ENCODE results near the gene ZBTB16.

Gene ZBTB16

GRCh38 chr11:114082767-114083181 lies 23.3 kb downstream of the ZBTB16 start:
- H3K27me3 ChIP-seq (ENCODE audit: insufficient read depth, poor library complexity, severe bottlenecking), result no peaks in the 10 kb centered on the region
- H3K9me3 ChIP-seq (ENCODE audit: severe bottlenecking), result no peaks in the 10 kb centered on the region
- DNase-seq (ENCODE audit: low spot score) (no peak), ATAC-seq (ENCODE audit: low read depth) (no peak)
- no peak for TF ChIP-seq CTCF (IDR thresholded peaks at IDR 0.05; ENCODE audit: poor library complexity, severe bottlenecking)
- H3K4me1 ChIP-seq (ENCODE audit: insufficient read depth, poor library complexity, severe bottlenecking), result peaks cover 28% of the 10 kb centered on the region
- H3K27ac ChIP-seq (ENCODE audit: poor library complexity, severe bottlenecking), result no peak overlapping the region
- no peak overlapping the region for H3K4me3 ChIP-seq (ENCODE audit: severe bottlenecking)
- peaks cover under 1% of the 10 kb centered on the region for H3K36me3 ChIP-seq (ENCODE audit: low read depth)

- ATAC-seq (ENCODE audit: low read depth) (no peak), DNase-seq (ENCODE audit: low spot score) (no peak)
- Histone ChIP-seq H3K27me3 (ENCODE audit: insufficient read depth, poor library complexity, severe bottlenecking) (no peaks in the 10 kb centered on the region), H3K9me3 (ENCODE audit: severe bottlenecking) (no peaks in the 10 kb centered on the region), H3K27ac (ENCODE audit: poor library complexity, severe bottlenecking) (no peak overlapping the region), H3K36me3 (ENCODE audit: low read depth) (peaks cover 2% of the 10 kb centered on the region), H3K4me1 (ENCODE audit: insufficient read depth, poor library complexity, severe bottlenecking) (peaks cover 32% of the 10 kb centered on the region), H3K4me3 (ENCODE audit: severe bottlenecking) (no peak overlapping the region)
- TF ChIP-seq CTCF (IDR thresholded peaks at IDR 0.05; ENCODE audit: poor library complexity, severe bottlenecking), result no peak
These were observed 24.1 kb downstream of the ZBTB16 start for GRCh38 chr11:114083391-114084252.

GRCh38 chr11:114084414-114084813 lies 24.9 kb downstream of the ZBTB16 start:
- Histone ChIP-seq H3K9me3 (ENCODE audit: severe bottlenecking) (no peaks in the 10 kb centered on the region), H3K27ac (ENCODE audit: poor library complexity, severe bottlenecking) (no peak overlapping the region), H3K27me3 (ENCODE audit: insufficient read depth, poor library complexity, severe bottlenecking) (no peaks in the 10 kb centered on the region), H3K4me1 (ENCODE audit: insufficient read depth, poor library complexity, severe bottlenecking) (peaks cover 28% of the 10 kb centered on the region), H3K36me3 (ENCODE audit: low read depth) (peaks cover 4% of the 10 kb centered on the region), H3K4me3 (ENCODE audit: severe bottlenecking) (no peak overlapping the region)
- DNase-seq (ENCODE audit: low spot score), result no peak
- no peak for TF ChIP-seq CTCF (IDR thresholded peaks at IDR 0.05; ENCODE audit: poor library complexity, severe bottlenecking)
- no peak for ATAC-seq (ENCODE audit: low read depth)

- DNase-seq (ENCODE audit: low spot score), result no peak
These were observed 26.7 kb downstream of the ZBTB16 start for GRCh38 chr11:114085965-114086793.

More at GRCh38 chr11:114085965-114086793, 26.7 kb downstream of the ZBTB16 start:
- H3K27me3 ChIP-seq (ENCODE audit: insufficient read depth, poor library complexity, severe bottlenecking), result no peaks in the 10 kb centered on the region
- no peaks in the 10 kb centered on the region for H3K9me3 ChIP-seq (ENCODE audit: severe bottlenecking)
- peaks cover 12% of the 10 kb centered on the region for H3K4me1 ChIP-seq (ENCODE audit: insufficient read depth, poor library complexity, severe bottlenecking)
- no peak for TF ChIP-seq CTCF (IDR thresholded peaks at IDR 0.05; ENCODE audit: poor library complexity, severe bottlenecking)
- H3K36me3 ChIP-seq (ENCODE audit: low read depth), result peaks cover 4% of the 10 kb centered on the region
- H3K27ac ChIP-seq (ENCODE audit: poor library complexity, severe bottlenecking), result no peak overlapping the region
- 0 out of 3 replicates have a peak, but pooled peaks have one; percentile 14 for ATAC-seq (ENCODE audit: low read depth)
- no peak overlapping the region for H3K4me3 ChIP-seq (ENCODE audit: severe bottlenecking)
